HG02798 (cell line): ENCODE data around the gene MAMSTR.

Experiments used
- ATAC-seq: cut with Tn5 transposase; IDR thresholded peaks from one replicate; pipeline ENCODE4 v1.9.1; 2021; ENCODE audit warnings: mild to moderate bottlenecking; ENCODE audit not compliant: unreplicated experiment, poor library complexity

The MAMSTR gene

DNA sequence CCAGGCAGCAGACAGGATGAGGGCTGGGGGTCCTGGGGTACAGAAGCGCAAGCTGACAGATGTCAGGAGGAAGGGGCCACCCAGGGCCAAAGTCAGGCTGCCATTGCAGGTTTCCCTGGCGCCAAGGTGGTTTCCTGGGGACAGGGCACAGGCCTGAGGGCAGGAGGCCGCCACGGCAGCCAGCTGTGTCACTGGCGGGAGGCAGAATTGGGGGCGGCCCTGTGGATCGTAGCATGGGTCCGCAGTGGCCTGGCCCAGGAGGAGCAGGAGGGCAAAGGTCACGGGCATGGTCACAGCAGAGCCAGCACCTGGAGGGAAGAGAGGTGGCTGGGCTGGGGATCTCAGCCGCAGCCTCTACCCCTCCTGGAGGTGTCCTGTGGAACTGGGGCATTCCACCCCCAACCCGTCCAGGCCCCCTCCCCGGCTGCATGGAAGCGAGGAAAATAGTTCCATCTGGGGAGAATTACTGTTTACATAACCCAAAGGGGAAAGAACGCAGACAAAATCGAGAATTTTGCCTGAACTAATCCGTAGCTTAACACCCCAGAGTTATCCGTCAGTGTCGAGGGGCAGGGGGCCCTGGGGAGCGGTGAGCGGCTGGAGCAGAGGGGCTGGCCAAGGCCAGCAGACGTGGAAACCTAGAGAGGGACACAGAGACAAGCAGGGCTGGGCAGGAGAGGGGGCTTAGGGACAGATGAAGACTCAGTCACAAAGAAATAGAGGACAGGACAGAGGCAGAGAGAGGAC, 48.7 kb downstream of the MAMSTR start:
- no peak for ATAC-seq

DNA sequence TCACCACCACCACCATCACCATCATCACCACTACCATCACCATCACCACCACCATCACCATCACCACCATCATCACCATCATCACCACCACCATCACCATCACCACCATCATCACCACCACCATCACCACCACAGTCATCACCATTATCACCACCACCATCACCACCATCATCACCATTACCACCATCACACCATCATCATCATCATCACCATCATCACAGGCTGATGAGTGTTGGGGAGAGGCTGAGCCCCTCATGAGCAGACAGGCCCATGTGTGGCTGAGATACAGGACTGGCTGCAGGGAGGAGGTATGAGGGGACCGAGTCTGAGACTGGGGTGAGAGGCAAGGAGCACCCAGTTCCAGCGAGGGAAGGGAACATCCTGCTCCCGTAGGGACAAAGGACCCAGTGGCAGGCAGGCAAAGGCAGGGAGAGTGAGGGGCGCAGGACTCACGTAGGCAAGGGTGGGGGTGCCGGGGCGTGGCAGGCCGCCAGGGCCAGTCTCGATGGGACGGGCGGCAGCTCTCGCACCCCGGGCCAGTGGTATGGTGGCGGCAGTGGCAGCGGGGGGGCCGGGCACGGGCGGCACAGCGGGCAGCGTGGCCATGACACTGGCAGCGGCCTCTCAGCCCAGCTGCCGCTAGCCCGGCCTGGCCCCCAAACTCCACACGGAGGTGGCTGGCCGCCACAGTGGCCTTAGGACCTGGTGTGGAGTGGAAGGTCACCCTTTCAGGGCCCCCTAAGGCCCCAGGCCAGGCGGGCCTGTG, 49.4 kb downstream of the MAMSTR start:
- ATAC-seq: no peak

DNA sequence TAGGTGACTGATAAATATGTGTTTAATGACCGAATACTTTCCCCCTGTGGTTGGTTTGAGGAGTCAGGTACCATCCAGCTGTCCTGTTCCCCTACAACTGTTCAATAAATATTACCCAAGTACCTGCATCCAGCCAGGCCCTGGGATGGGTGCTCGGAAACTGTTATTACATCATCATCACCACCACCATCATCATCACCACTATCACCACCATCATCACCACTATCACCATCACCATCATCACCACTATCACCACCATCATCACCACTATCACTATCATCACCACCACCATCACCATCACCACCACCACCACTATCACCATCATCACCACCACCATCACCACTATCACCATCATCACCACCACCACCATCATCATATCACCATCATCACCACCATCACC, 50.8 kb downstream of the MAMSTR start:
- no peak for ATAC-seq

DNA sequence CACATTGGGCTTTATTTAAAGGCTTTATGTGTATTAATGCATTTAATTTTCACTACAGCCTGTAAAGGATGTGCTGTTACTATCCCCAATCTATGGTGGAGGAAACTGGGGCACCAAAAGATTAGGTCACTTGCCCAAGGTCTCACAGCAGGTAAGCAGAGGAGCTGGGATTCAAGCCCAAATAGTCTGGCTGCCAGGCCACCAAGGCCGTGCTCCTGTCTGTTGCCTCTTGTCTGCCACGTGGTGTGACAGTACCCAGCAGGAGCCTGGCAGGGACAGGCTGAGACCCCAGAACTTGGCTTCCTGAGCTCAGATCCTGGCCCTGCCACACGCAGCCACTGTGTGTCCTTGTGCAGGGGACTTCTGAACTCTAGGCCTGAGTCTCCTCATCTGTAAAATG, 51.2 kb downstream of the MAMSTR start:
- ATAC-seq: no peak

DNA sequence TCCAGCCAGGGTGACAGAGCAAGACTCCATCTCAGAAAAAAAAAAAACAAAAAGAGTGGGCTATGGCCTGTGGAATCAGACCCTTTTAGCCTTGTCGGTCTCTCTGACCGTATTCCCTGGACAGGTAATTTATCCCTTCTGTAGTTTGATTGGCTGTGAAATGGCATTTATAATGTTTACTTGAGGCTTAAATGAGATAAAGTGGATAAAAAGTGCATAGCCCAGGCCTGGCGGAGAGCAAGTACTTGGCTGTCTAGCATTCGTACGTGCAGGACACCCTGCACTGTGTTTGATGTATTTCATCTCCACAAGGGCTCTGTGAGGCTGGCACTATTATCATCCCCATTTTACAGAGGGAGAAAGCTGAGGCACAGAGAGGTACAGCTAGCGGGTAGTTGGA, 53.7 kb downstream of the MAMSTR start:
- ATAC-seq: no peak

DNA sequence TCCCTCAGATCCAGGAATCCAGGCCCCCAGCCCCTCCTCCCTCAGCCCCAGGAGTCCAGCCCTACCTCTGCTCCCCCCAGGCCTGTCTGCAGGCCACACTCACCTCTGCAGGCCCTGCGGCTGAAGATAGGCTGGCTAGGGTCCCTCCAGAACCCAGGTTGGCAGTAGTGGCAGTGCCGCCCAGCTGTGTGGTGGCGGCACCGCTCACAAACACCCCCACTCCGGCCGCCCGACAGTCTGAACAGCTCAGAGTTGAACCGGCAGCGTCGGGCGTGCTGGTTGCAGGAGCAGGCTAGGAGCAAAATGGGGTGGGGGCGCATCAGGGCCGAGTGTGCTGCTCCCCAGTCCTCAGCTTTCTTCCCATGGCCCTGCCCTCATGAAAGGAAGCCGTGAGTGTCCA, 55.0 kb downstream of the MAMSTR start:
- no peak for ATAC-seq

DNA sequence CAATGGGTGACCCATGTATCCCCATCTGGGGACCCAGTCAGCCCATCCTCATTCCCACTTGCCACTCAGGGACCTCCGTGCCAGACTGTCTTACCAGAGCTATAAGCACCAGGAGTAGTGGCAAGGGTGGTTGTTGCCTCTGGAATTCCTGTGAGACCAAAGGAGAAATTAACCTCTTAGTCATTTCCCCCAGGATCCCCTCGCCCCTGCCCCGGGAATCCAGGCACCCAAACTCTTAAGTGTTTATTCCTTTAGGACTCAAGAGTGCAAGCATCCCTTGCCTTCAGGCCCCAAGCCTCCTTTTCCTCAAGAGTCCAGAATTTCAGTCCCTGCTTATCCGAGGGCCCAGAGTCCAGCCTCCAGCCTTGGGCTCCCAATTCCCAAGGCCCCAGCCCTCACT, 55.9 kb downstream of the MAMSTR start:
- ATAC-seq: no peak
